ENCODE results near the gene LRFN4. TPM values are rescaled to one million over a fixed set of nuclear protein-coding genes. Genes with fewer than 3 reads are reported as not detected.
A peak's percentile ranks its signal among the peaks of the same experiment; 100 is the strongest.

The LRFN4 gene
- polyA plus RNA-seq, 1 donor, result 11.5 TPM

GRCh38 chr11:66844496-66845142 lies 12.2 kb upstream of the LRFN4 start:
- no peak for DNase-seq

GRCh38 chr11:66845143-66845875 lies 11.6 kb upstream of the LRFN4 start:
- DNase-seq, result no peak

- DNase-seq, result no peak
Observed at GRCh38 chr11:66845876-66846212, 11.0 kb upstream of the LRFN4 start.

GRCh38 chr11:66846671-66847091 lies 10.2 kb upstream of the LRFN4 start:
- DNase-seq, result no peak

- DNase-seq, result no peak
Observed at GRCh38 chr11:66847461-66848232, 9.2 kb upstream of the LRFN4 start.

GRCh38 chr11:66848671-66849500 lies 8.0 kb upstream of the LRFN4 start:
- DNase-seq, result no peak

GRCh38 chr11:66849501-66850234 lies 7.2 kb upstream of the LRFN4 start:
- no peak for DNase-seq

- DNase-seq, result no peak
Observed at GRCh38 chr11:66850235-66850587, 6.7 kb upstream of the LRFN4 start.

GRCh38 chr11:66850588-66851238 lies 6.2 kb upstream of the LRFN4 start:
- DNase-seq, result no peak

- DNase-seq, result no peak
Observed at GRCh38 chr11:66851239-66851596, 5.6 kb upstream of the LRFN4 start.

GRCh38 chr11:66851698-66852465 lies 5.0 kb upstream of the LRFN4 start:
- DNase-seq, result no peak

GRCh38 chr11:66852466-66853241 lies 4.2 kb upstream of the LRFN4 start:
- DNase-seq, result no peak

- no peak for DNase-seq
Observed at GRCh38 chr11:66853242-66854229, 3.3 kb upstream of the LRFN4 start.

GRCh38 chr11:66854231-66854661 lies 2.6 kb upstream of the LRFN4 start:
- DNase-seq, result no peak

- DNase-seq, result no peak
Observed at GRCh38 chr11:66854729-66855211, 2.1 kb upstream of the LRFN4 start.

GRCh38 chr11:66855574-66856495 lies 1.0 kb upstream of the LRFN4 start:
- peak; percentile 89 for DNase-seq

Measured in left kidney (tissue), 2 donors.